Suprapubic skin (tissue), 4 donors: ENCODE results near the gene SLC16A1. TPM values are rescaled to one million over a fixed set of nuclear protein-coding genes. Genes with fewer than 3 reads are reported as not detected.

Source experiments
- DNase-seq, 2 donors: peaks; one replicate each; pipeline ENCODE4 v3.0.0-alpha.2; 2019; ENCODE audit warnings: low spot score in 2 of 2
- H3K27ac ChIP-seq: fragments of 200-600 bp; sonication (generic); one replicate; pipeline ENCODE4 v1.5.1; 2019
- H3K27me3 ChIP-seq: fragments of 200-600 bp; sonication (generic); one replicate; pipeline ENCODE4 v1.5.1; 2019
- H3K36me3 ChIP-seq: fragments of 200-600 bp; sonication (generic); one replicate; pipeline ENCODE4 v1.5.1; 2019
- H3K4me1 ChIP-seq: fragments of 200-600 bp; sonication (generic); one replicate; pipeline ENCODE4 v1.5.1; 2019
- H3K4me3 ChIP-seq: fragments of 200-600 bp; sonication (generic); one replicate; pipeline ENCODE4 v1.5.1; 2019; ENCODE audit warnings: mild to moderate bottlenecking
- H3K9me3 ChIP-seq: fragments of 200-600 bp; sonication (generic); one replicate; pipeline ENCODE4 v1.5.1; 2019
- CTCF ChIP-seq, 2 donors: fragments of 200-600 bp in 1 of 2; fragments of 450-650 bp in 1 of 2; sonication (generic) in 1 of 2; IDR thresholded peaks; one replicate each; pipeline ENCODE4 v1.5.1; 2016 to 2019; ENCODE audit warnings: antibody characterized with exemption in 2 of 2, mild to moderate bottlenecking in 1 of 2, moderate library complexity in 1 of 2
- EP300 ChIP-seq: sonication (generic); formaldehyde crosslinking; IDR thresholded peaks from one replicate; pipeline ENCODE4 v1.6.1; 2017; ENCODE audit warnings: antibody characterized with exemption
- POLR2A ChIP-seq, 2 donors: fragments of 450-650 bp; IDR thresholded peaks; one replicate each; pipeline ENCODE4 v1.6.1; 2017; ENCODE audit warnings: antibody characterized with exemption in 2 of 2, mild to moderate bottlenecking in 2 of 2, moderate library complexity in 2 of 2
- POLR2AphosphoS5 ChIP-seq, 3 donors: sonication (generic); formaldehyde crosslinking; IDR thresholded peaks; one replicate each; pipeline ENCODE4 v1.6.1; 2017; ENCODE audit warnings: antibody characterized with exemption in 3 of 3
- WGBS: methylation state at CpG from one replicate; pipeline ENCODE4 v1.1.5; 2018; 5-methylcytosine and 5-hydroxymethylcytosine counted together
- total RNA-seq, 4 donors: library from RNA; depleted of rRNA; stranded (reverse); fragments of >200 nt; gene quantifications; one replicate each; pipeline ENCODE4 v1.1.0, GENCODE V29; 2016

SLC16A1 gene
- total RNA-seq, 4 donors from 2014 or later: 17.0 to 37.2 (median 21.9) TPM

DNA sequence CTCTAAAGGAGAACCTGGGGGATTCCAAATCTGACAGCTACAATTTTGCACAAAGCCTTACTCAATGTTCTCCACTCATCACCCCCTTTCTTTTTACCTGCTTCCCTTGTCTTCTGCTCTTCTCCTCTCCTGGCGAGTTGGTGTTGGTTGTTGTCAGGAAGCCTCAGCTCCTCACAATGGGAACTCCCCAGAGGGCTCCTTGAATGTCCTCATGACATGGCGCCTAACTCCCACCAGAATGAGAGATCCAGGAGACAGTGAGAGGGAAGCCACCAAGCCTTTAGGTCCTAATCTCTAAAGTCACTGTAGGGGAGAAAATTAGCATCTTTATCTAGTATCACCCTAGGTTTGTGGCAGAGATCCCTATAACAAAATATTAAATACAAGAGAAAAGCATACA lies 87.8 kb downstream of the SLC16A1 start:
- Histone ChIP-seq H3K36me3 (no peaks in the 10 kb centered on the region), H3K27me3 (no peaks in the 10 kb centered on the region), H3K4me1 (no peaks in the 10 kb centered on the region), H3K9me3 (no peaks in the 10 kb centered on the region), H3K4me3 (no peak overlapping the region), H3K27ac (no peak overlapping the region)
- DNase-seq: no peak
- TF ChIP-seq POLR2AphosphoS5 (IDR thresholded peaks at IDR 0.05): no peak
- TF ChIP-seq EP300: no peak
- 97% methylated on average over 2 of the region's 2 CpGs for WGBS

GRCh38 chr1:112866981-112867380 lies 89.0 kb downstream of the SLC16A1 start:
- 98% methylated on average over 5 of the region's 5 CpGs for WGBS
- no peak for DNase-seq
- Histone ChIP-seq H3K9me3 (no peaks in the 10 kb centered on the region), H3K4me3 (no peak overlapping the region), H3K36me3 (no peaks in the 10 kb centered on the region), H3K4me1 (no peaks in the 10 kb centered on the region), H3K27me3 (no peaks in the 10 kb centered on the region), H3K27ac (no peak overlapping the region)
- no peak for TF ChIP-seq CTCF (IDR thresholded peaks at IDR 0.05)
- no peak for TF ChIP-seq EP300
- no peak for TF ChIP-seq POLR2A (IDR thresholded peaks at IDR 0.05)
- TF ChIP-seq POLR2AphosphoS5 (IDR thresholded peaks at IDR 0.05): no peak

- Histone ChIP-seq H3K9me3 (no peaks in the 10 kb centered on the region), H3K4me3 (no peak overlapping the region), H3K27me3 (no peaks in the 10 kb centered on the region), H3K4me1 (no peaks in the 10 kb centered on the region), H3K36me3 (no peaks in the 10 kb centered on the region), H3K27ac (no peak overlapping the region)
- no peak for DNase-seq
- 93% methylated on average over 2 of the region's 2 CpGs for WGBS
- TF ChIP-seq POLR2A (IDR thresholded peaks at IDR 0.05): no peak
- TF ChIP-seq POLR2AphosphoS5 (IDR thresholded peaks at IDR 0.05): no peak
- no peak for TF ChIP-seq EP300
- no peak for TF ChIP-seq CTCF (IDR thresholded peaks at IDR 0.05)
Measured at GRCh38 chr1:112866151-112866550, 89.8 kb downstream of the SLC16A1 start.

GRCh38 chr1:112862753-112863426 lies 93.1 kb downstream of the SLC16A1 start:
- no peak for TF ChIP-seq EP300
- TF ChIP-seq CTCF (IDR thresholded peaks at IDR 0.05): no peak
- no peak for TF ChIP-seq POLR2AphosphoS5 (IDR thresholded peaks at IDR 0.05)
- TF ChIP-seq POLR2A (IDR thresholded peaks at IDR 0.05): no peak
- Histone ChIP-seq H3K27me3 (no peaks in the 10 kb centered on the region), H3K36me3 (no peaks in the 10 kb centered on the region), H3K4me3 (no peak overlapping the region), H3K9me3 (no peaks in the 10 kb centered on the region), H3K4me1 (no peaks in the 10 kb centered on the region), H3K27ac (no peak overlapping the region)
- 83% methylated on average over 5 of the region's 5 CpGs for WGBS
- DNase-seq: no peak

Other genes with a start within 250 kb of the SLC16A1 start
- gene RHOC, start 249.1 kb downstream of the SLC16A1 start, total RNA-seq: 100 to 1,000 TPM; 138 to 185 (median 153) TPM
- 10 to 100 TPM in 3 of 4 donors, 1 to 10 TPM in 1; 6.6 to 22.1 (median 13.4) TPM for gene PPM1J, start 240.9 kb downstream of the SLC16A1 start, total RNA-seq
- gene LRIG2, start 117.0 kb upstream of the SLC16A1 start, total RNA-seq: 10 to 100 TPM in 3 of 4 donors, 1 to 10 TPM in 1; 7.9 to 86.1 (median 22.0) TPM